ENCODE results near the gene PPM1H.

DNA sequence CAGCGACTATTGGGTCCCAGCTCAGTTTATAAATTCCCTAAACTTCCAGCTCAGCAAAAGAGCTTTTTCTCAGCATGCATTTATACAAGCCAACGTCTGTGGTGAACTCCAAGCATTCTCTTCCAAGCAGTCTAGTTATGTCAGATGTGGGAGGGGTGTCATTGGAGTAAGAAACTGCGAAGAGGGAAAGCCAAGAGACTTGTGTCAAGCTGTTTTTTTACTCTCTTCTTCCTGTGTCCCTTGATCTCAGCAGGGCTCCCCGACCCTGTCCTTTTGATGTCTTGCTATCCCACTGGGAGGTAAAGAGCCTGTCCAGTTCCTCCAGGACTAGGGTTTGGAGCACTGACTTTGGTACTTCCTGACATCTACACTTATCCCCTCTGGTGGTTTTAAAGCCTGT is 69.0 kb downstream of the PPM1H start:
- TF ChIP-seq, protein P1, sequence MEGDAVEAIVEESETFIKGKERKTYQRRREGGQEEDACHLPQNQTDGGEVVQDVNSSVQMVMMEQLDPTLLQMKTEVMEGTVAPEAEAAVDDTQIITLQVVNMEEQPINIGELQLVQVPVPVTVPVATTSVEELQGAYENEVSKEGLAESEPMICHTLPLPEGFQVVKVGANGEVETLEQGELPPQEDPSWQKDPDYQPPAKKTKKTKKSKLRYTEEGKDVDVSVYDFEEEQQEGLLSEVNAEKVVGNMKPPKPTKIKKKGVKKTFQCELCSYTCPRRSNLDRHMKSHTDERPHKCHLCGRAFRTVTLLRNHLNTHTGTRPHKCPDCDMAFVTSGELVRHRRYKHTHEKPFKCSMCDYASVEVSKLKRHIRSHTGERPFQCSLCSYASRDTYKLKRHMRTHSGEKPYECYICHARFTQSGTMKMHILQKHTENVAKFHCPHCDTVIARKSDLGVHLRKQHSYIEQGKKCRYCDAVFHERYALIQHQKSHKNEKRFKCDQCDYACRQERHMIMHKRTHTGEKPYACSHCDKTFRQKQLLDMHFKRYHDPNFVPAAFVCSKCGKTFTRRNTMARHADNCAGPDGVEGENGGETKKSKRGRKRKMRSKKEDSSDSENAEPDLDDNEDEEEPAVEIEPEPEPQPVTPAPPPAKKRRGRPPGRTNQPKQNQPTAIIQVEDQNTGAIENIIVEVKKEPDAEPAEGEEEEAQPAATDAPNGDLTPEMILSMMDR (IDR thresholded peaks at IDR 0.05): no peak
- TF ChIP-seq POLR2AphosphoS5 (IDR thresholded peaks at IDR 0.05) (no peak), POLR2A (IDR thresholded peaks at IDR 0.05; ENCODE audit: low read depth) (no peak), EP300 (IDR thresholded peaks at IDR 0.05) (no peak)
